ENCODE results near the gene SUPT3H. TPM values are rescaled to one million over a fixed set of nuclear protein-coding genes. Genes with fewer than 3 reads are reported as not detected.

Gene SUPT3H
- polyA plus RNA-seq, 1 donor (not counting 4 experiments of a cell fraction or from before 2014, with no cell fraction given) = 7.6 TPM

DNA sequence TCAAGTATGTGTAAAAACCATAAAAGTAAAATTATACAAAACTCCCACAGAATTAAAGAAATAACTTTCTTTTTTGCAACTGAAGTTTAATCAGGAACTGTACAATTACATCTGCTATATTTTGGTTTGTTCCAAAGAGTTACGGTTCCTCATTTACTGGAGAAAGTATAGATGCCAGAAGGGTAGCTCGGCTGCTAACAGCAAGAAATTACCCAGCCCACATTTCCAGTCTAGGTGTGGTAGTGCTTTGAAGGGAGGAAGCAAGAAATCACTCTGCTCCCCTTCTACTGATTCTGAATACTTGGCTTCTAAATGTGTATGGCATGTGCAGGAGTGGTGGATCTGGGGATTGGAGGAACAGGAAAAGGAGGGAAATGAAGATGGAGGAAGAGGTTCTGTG is 549.0 kb downstream of the SUPT3H start:
- TF ChIP-seq EZH2 (IDR thresholded peaks at IDR 0.05; ENCODE audit: low read length) = no peak
- H3K36me3 ChIP-seq (ENCODE audit: control insufficient read depth in 2 of 2, extremely low read depth in 1 of 2, insufficient read depth in 2 of 2, low read length in 2 of 2) = no peaks in the 10 kb centered on the region
- dilution Hi-C loops (cut with MboI; ENCODE audit: extremely low pct_ligation_motif_present, low sequenced_read_pairs) = no loop called here
- H3K79me2 ChIP-seq (ENCODE audit: control insufficient read depth, insufficient read depth, low read length) = no peaks in the 10 kb centered on the region
- H3K4me1 ChIP-seq (ENCODE audit: control insufficient read depth, extremely low read depth, insufficient read depth, low read length) = no peaks in the 10 kb centered on the region
- no peak for DNase-seq (ENCODE audit: low read depth, low spot score)
- no peaks in the 10 kb centered on the region for H3K9me1 ChIP-seq (ENCODE audit: control insufficient read depth, extremely low read depth, insufficient read depth, low read length)
- H4K20me1 ChIP-seq (ENCODE audit: control insufficient read depth, extremely low read depth, insufficient read depth, low read length) = no peaks in the 10 kb centered on the region
- H3K9me3 ChIP-seq (ENCODE audit: control insufficient read depth, low read depth, low read length) = no peaks in the 10 kb centered on the region
- H2AFZ ChIP-seq (ENCODE audit: control insufficient read depth, low read length) = peak overlapping the region; percentile 13
- H3K27ac ChIP-seq (ENCODE audit: control insufficient read depth, insufficient read depth, low read length) = no peak overlapping the region
- no peak overlapping the region for H3K4me2 ChIP-seq (ENCODE audit: control insufficient read depth, extremely low read depth, insufficient read depth, low read depth, low read length)
- H3K9ac ChIP-seq (ENCODE audit: control insufficient read depth, extremely low read depth, insufficient read depth, low read length) = no peak overlapping the region
- H3K27me3 ChIP-seq (ENCODE audit: control insufficient read depth, extremely low read depth, insufficient read depth, low read length) = no peaks in the 10 kb centered on the region
- no peak overlapping the region for H3K4me3 ChIP-seq (ENCODE audit: control insufficient read depth in 2 of 3, extremely low read depth in 1 of 3, insufficient read depth in 2 of 3, low read depth in 1 of 3, low read length in 3 of 3)
- no peak for FAIRE-seq

- TF ChIP-seq, protein P1, sequence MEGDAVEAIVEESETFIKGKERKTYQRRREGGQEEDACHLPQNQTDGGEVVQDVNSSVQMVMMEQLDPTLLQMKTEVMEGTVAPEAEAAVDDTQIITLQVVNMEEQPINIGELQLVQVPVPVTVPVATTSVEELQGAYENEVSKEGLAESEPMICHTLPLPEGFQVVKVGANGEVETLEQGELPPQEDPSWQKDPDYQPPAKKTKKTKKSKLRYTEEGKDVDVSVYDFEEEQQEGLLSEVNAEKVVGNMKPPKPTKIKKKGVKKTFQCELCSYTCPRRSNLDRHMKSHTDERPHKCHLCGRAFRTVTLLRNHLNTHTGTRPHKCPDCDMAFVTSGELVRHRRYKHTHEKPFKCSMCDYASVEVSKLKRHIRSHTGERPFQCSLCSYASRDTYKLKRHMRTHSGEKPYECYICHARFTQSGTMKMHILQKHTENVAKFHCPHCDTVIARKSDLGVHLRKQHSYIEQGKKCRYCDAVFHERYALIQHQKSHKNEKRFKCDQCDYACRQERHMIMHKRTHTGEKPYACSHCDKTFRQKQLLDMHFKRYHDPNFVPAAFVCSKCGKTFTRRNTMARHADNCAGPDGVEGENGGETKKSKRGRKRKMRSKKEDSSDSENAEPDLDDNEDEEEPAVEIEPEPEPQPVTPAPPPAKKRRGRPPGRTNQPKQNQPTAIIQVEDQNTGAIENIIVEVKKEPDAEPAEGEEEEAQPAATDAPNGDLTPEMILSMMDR (optimal IDR thresholded peaks at IDR 0.05 in 1 of 3, IDR thresholded peaks at IDR 0.05 in 1 of 3, conservative IDR thresholded peaks at IDR 0.05 in 1 of 3; ENCODE audit: extremely low read depth in 1 of 3, insufficient read depth in 2 of 3, low read length in 3 of 3) = no peak
- TF ChIP-seq EZH2 (IDR thresholded peaks at IDR 0.05; ENCODE audit: low read length) = no peak
- Histone ChIP-seq H3K4me1 (ENCODE audit: control insufficient read depth, extremely low read depth, insufficient read depth, low read length) (no peaks in the 10 kb centered on the region), H3K36me3 (ENCODE audit: control insufficient read depth in 2 of 2, extremely low read depth in 1 of 2, insufficient read depth in 2 of 2, low read length in 2 of 2) (no peaks in the 10 kb centered on the region), H3K79me2 (ENCODE audit: control insufficient read depth, insufficient read depth, low read length) (no peaks in the 10 kb centered on the region), H3K27ac (ENCODE audit: control insufficient read depth, insufficient read depth, low read length) (no peak overlapping the region), H3K9me3 (ENCODE audit: control insufficient read depth, low read depth, low read length) (no peaks in the 10 kb centered on the region), H4K20me1 (ENCODE audit: control insufficient read depth, extremely low read depth, insufficient read depth, low read length) (no peaks in the 10 kb centered on the region), H3K9me1 (ENCODE audit: control insufficient read depth, extremely low read depth, insufficient read depth, low read length) (no peaks in the 10 kb centered on the region), H3K9ac (ENCODE audit: control insufficient read depth, extremely low read depth, insufficient read depth, low read length) (no peak overlapping the region), H3K27me3 (ENCODE audit: control insufficient read depth, extremely low read depth, insufficient read depth, low read length) (no peaks in the 10 kb centered on the region), H2AFZ (ENCODE audit: control insufficient read depth, low read length) (no peak overlapping the region), H3K4me3 (ENCODE audit: control insufficient read depth in 2 of 3, extremely low read depth in 1 of 3, insufficient read depth in 2 of 3, low read depth in 1 of 3, low read length in 3 of 3) (no peak overlapping the region), H3K4me2 (ENCODE audit: control insufficient read depth, extremely low read depth, insufficient read depth, low read depth, low read length) (no peak overlapping the region)
- DNase-seq (ENCODE audit: low read depth, low spot score) (no peak), FAIRE-seq (no peak)
- dilution Hi-C loops (cut with MboI; ENCODE audit: extremely low pct_ligation_motif_present, low sequenced_read_pairs) = no loop called here
Measured at GRCh38 chr6:44826025-44826676, 551.6 kb downstream of the SUPT3H start.

DNA sequence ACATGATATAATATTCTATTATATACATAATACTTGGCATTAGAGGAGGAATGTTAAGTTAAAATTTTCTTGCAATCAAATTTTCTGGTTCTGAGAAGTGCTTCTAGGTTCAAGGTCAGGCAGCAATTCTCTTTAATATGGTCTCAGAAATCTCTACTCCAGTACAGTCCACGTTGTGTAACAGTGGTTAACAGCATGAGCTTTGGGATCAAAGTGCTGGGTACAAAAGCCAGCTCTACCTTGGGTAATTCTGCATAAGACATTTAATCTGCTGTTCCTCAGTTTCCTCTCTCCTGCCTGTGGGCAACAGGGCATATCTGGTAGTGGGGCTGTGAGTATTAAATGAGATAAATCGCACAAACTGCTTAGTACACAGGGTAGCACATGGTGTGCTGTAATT is 552.5 kb downstream of the SUPT3H start:
- Histone ChIP-seq H3K36me3 (ENCODE audit: control insufficient read depth in 2 of 2, extremely low read depth in 1 of 2, insufficient read depth in 2 of 2, low read length in 2 of 2) (no peaks in the 10 kb centered on the region), H3K9me3 (ENCODE audit: control insufficient read depth, low read depth, low read length) (no peaks in the 10 kb centered on the region), H3K9ac (ENCODE audit: control insufficient read depth, extremely low read depth, insufficient read depth, low read length) (no peak overlapping the region), H3K4me3 (ENCODE audit: control insufficient read depth in 2 of 3, extremely low read depth in 1 of 3, insufficient read depth in 2 of 3, low read depth in 1 of 3, low read length in 3 of 3) (no peak overlapping the region), H3K4me2 (ENCODE audit: control insufficient read depth, extremely low read depth, insufficient read depth, low read depth, low read length) (no peak overlapping the region), H4K20me1 (ENCODE audit: control insufficient read depth, extremely low read depth, insufficient read depth, low read length) (no peaks in the 10 kb centered on the region), H2AFZ (ENCODE audit: control insufficient read depth, low read length) (no peak overlapping the region), H3K79me2 (ENCODE audit: control insufficient read depth, insufficient read depth, low read length) (no peaks in the 10 kb centered on the region), H3K27ac (ENCODE audit: control insufficient read depth, insufficient read depth, low read length) (no peak overlapping the region), H3K4me1 (ENCODE audit: control insufficient read depth, extremely low read depth, insufficient read depth, low read length) (no peaks in the 10 kb centered on the region), H3K9me1 (ENCODE audit: control insufficient read depth, extremely low read depth, insufficient read depth, low read length) (no peaks in the 10 kb centered on the region), H3K27me3 (ENCODE audit: control insufficient read depth, extremely low read depth, insufficient read depth, low read length) (no peaks in the 10 kb centered on the region)
- DNase-seq (ENCODE audit: low read depth, low spot score) = no peak
- TF ChIP-seq EZH2 (IDR thresholded peaks at IDR 0.05; ENCODE audit: low read length) = no peak
- TF ChIP-seq, protein P1 (optimal IDR thresholded peaks at IDR 0.05 in 1 of 3, IDR thresholded peaks at IDR 0.05 in 1 of 3, conservative IDR thresholded peaks at IDR 0.05 in 1 of 3; ENCODE audit: extremely low read depth in 1 of 3, insufficient read depth in 2 of 3, low read length in 3 of 3) = no peak
- dilution Hi-C loops (cut with MboI; ENCODE audit: extremely low pct_ligation_motif_present, low sequenced_read_pairs) = no loop called here
- no peak for FAIRE-seq
